NCI-H1694 treated with DMSO at 0.1 percent for 48 hours (cell line): ENCODE measurements around the gene RNASE7.
A peak's percentile ranks its signal among the peaks of the same experiment; 100 is the strongest.
"Not testable (repeated sequence)": the region's sequence is repeated elsewhere in the genome, so short reads cannot be mapped to it uniquely, and the experiment has no call there.

ENCODE experiments used
- DNase-seq: peaks from one replicate; lab custom pipeline; 2025; lab: John Stamatoyannopoulos, UW

RNASE7 gene

GRCh38 chr14:21023817-21024584, 18.2 kb upstream of the RNASE7 start:
- no peak for DNase-seq

GRCh38 chr14:21024585-21025370, 17.4 kb upstream of the RNASE7 start, which contains the start of gene NDRG2:
TSS of gene NDRG2 (minus strand) at chr14:21025061. CDS start at chr14:21023315, 1,746 bp downstream.
- peak; percentile 31 for DNase-seq

- DNase-seq, result no peak
Observed at GRCh38 chr14:21025371-21026273, 16.5 kb upstream of the RNASE7 start.

GRCh38 chr14:21026274-21026987, 15.7 kb upstream of the RNASE7 start:
- DNase-seq, result no peak

- DNase-seq, result no peak
Observed at GRCh38 chr14:21026988-21027315, 15.2 kb upstream of the RNASE7 start.

- DNase-seq, result no peak
Observed at GRCh38 chr14:21029917-21030316, 12.2 kb upstream of the RNASE7 start, which contains the start of gene TPPP2. TSS of gene TPPP2 (plus strand) at chr14:21030217. CDS start at chr14:21030582, 365 bp downstream.

GRCh38 chr14:21030531-21030930, 11.6 kb upstream of the RNASE7 start:
- no peak for DNase-seq

- DNase-seq, result no peak
Observed at GRCh38 chr14:21032326-21033132, 9.6 kb upstream of the RNASE7 start.

- DNase-seq, result no peak
Observed at GRCh38 chr14:21033133-21033698, 8.9 kb upstream of the RNASE7 start.

- no peak for DNase-seq
Observed at GRCh38 chr14:21034707-21035106, 7.5 kb upstream of the RNASE7 start, which contains the start of gene RNASE13. TSS of gene RNASE13 (minus strand) at chr14:21034807. CDS start at chr14:21034288, 519 bp downstream.

- DNase-seq, result no peak
Observed at GRCh38 chr14:21036751-21037150, 5.4 kb upstream of the RNASE7 start.

GRCh38 chr14:21037156-21037555, 5.0 kb upstream of the RNASE7 start:
- no peak for DNase-seq

- DNase-seq, result peak; percentile 72
Observed at GRCh38 chr14:21038441-21039422, 3.4 kb upstream of the RNASE7 start.

- DNase-seq, result peak; percentile 79
Observed at GRCh38 chr14:21039585-21040369, 2.4 kb upstream of the RNASE7 start.

- no peak for DNase-seq
Observed at GRCh38 chr14:21040370-21040925, 1.7 kb upstream of the RNASE7 start.

- not testable (repeated sequence) for DNase-seq
Observed at GRCh38 chr14:21040941-21041340, 1.2 kb upstream of the RNASE7 start.

- DNase-seq, result no peak
Observed at GRCh38 chr14:21042918-21043317, 756 bp downstream of the RNASE7 start.
